Epithelial cell of esophagus (primary cell): ENCODE data around the gene MXRA5.
A peak's percentile ranks its signal among the peaks of the same experiment; 100 is the strongest.

ENCODE experiments used
- DNase-seq: peaks from one replicate; pipeline ENCODE4 v3.0.0; 2010; ENCODE audit warnings: low read depth
- H3K4me3 ChIP-seq: 2 replicates; pipeline ENCODE4 v1.5.1; 2011; ENCODE audit warnings: mild to moderate bottlenecking, low read length, control low read depth
- TF ChIP-seq, protein P1 (sequence below): IDR thresholded peaks from 2 replicates; pipeline ENCODE4 v1.5.1; 2011; ENCODE audit warnings: low read depth, mild to moderate bottlenecking, low read length, control low read depth, inconsistent platforms; ENCODE audit not compliant: insufficient read depth; ENCODE audit errors: missing control alignments

MXRA5 gene

GRCh38 chrX:3320471-3321046, 25.9 kb downstream of the MXRA5 start:
- TF ChIP-seq, protein P1, sequence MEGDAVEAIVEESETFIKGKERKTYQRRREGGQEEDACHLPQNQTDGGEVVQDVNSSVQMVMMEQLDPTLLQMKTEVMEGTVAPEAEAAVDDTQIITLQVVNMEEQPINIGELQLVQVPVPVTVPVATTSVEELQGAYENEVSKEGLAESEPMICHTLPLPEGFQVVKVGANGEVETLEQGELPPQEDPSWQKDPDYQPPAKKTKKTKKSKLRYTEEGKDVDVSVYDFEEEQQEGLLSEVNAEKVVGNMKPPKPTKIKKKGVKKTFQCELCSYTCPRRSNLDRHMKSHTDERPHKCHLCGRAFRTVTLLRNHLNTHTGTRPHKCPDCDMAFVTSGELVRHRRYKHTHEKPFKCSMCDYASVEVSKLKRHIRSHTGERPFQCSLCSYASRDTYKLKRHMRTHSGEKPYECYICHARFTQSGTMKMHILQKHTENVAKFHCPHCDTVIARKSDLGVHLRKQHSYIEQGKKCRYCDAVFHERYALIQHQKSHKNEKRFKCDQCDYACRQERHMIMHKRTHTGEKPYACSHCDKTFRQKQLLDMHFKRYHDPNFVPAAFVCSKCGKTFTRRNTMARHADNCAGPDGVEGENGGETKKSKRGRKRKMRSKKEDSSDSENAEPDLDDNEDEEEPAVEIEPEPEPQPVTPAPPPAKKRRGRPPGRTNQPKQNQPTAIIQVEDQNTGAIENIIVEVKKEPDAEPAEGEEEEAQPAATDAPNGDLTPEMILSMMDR = no peak
- DNase-seq = no peak

DNA sequence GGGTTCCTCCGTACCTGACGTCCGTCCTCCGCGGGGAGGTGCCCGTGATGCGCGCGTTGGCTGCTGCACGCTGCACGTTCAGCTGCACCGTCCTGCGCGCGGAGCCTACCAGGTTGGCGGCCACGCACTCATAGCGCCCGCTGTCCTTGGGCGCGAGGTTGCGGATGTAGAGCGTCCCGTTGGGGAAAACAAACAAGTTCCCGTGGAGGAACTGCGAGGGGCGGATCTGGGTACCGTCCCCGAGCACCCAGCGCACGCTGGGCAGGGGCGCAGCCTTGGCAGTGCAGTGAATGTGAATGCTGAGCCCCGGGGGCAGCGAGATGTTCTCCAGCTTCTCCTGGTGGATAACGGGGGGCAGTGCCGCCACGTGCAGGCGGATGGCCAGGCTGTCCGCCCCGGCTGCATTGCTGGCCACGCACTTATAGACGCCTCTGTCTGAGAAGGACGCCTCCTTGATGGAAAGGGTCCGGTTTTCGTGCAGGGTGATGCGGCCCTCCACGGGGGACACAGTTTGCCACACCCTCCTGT, 29.2 kb downstream of the MXRA5 start:
- H3K4me3 ChIP-seq = no peak overlapping the region
- TF ChIP-seq, protein P1 = no peak
- DNase-seq = no peak

More at GRCh38 chrX:3320471-3321046, 25.9 kb downstream of the MXRA5 start:
- no peak overlapping the region for H3K4me3 ChIP-seq

- TF ChIP-seq, protein P1 = no peak
- no peak overlapping the region for H3K4me3 ChIP-seq
- DNase-seq = no peak
Measured at GRCh38 chrX:3312109-3312508, 34.3 kb downstream of the MXRA5 start.

- H3K4me3 ChIP-seq = no peak overlapping the region
- TF ChIP-seq, protein P1 = no peak
- DNase-seq = no peak
Measured at GRCh38 chrX:3307881-3308280, 38.6 kb downstream of the MXRA5 start.

DNA sequence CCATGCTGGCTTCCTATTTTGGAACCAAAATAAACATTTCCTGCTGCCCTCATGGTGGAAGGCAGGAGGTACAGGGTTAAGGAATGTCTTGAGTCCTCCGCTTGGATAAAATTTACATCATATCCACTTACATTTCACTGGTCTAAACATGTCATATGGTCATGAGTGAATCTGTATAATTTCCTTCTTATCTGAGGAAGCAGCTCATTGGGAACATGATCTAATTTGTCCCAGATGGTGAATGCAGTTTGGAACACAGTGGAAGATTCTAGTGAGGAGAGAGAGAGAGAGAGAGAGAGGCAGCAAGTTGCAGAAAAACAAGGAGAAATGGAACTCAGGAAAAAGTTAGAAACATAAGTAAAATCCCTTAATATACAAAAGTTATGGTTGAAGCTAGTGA, 46.8 kb downstream of the MXRA5 start:
- H3K4me3 ChIP-seq = no peak overlapping the region
- no peak for DNase-seq
- TF ChIP-seq, protein P1 = no peak

DNA sequence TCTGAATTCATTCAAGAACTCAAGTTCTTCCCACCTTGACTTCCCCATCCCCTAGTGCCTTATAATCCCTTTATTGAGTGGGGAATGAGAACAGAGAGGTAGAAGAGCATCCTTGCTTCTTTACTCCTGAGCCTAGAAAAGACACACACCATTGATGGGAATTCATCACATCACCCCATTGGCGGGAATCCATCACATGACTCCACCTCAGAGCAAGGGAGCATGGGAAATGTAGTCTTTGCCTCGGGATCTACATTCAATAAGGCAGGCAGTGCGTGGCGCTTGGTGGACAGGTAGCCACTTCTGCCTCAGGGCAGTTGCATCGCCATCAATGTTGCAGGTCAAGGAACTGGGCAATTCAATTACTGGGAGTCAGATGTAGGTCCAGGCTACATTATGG, 50.7 kb downstream of the MXRA5 start:
- TF ChIP-seq, protein P1 = no peak
- no peak overlapping the region for H3K4me3 ChIP-seq
- DNase-seq = peak; percentile 30

GRCh38 chrX:3293251-3293650, 53.2 kb downstream of the MXRA5 start:
- TF ChIP-seq, protein P1 = no peak
- no peak for DNase-seq

More at GRCh38 chrX:3293251-3293650, 53.2 kb downstream of the MXRA5 start:
- no peak overlapping the region for H3K4me3 ChIP-seq
